H1 (cell line): Measurements from ENCODE around the gene TAPT1. TPM values are rescaled to one million over a fixed set of nuclear protein-coding genes. Genes with fewer than 3 reads are reported as not detected.

ENCODE experiments used
- ASH2L ChIP-seq: fragments of 200-600, 300-600 bp; sonication (generic); IDR thresholded peaks from one replicate; pipeline ENCODE4 v1.7.1; 2017; ENCODE audit warnings: low read length
- HDAC2 ChIP-seq, 2 experiments: fragments of 300-600 bp in 1 of 2; sonication (generic) in 1 of 2; IDR thresholded peaks; 2 replicates each; pipeline ENCODE4 v1.6.1; 2011 to 2012; ENCODE audit warnings: low read depth in 2 of 2, low read length in 2 of 2, mild to moderate bottlenecking in 2 of 2, moderate library complexity in 2 of 2, borderline replicate concordance in 1 of 2, inconsistent platforms in 1 of 2
- JUN ChIP-seq: IDR thresholded peaks from 2 replicates; pipeline ENCODE4 v1.6.1; 2011; ENCODE audit warnings: low read depth, mild to moderate bottlenecking, improper control_type of control experiment, low read length
- SUZ12 ChIP-seq: fragments of 200-600 bp; sonication (generic); IDR thresholded peaks from 2 replicates; pipeline ENCODE4 v1.6.1; 2012; ENCODE audit warnings: mild to moderate bottlenecking, inconsistent platforms, low read length, moderate library complexity, mixed read lengths
- TAF7 ChIP-seq: optimal IDR thresholded peaks from 2 replicates; pipeline ENCODE3; 2011; ENCODE audit warnings: low read depth, mild to moderate bottlenecking, inconsistent platforms, low read length, moderate library complexity, borderline replicate concordance
- polyA plus RNA-seq, 7 experiments: library from polyadenylated mRNA; depleted of rRNA in 3 of 7; stranded (reverse) in 5 of 7; unstranded in 2 of 7; fragments of >200 nt in 5 of 7; fragments of 200-250 nt in 2 of 7; gene quantifications; 1 replicate in 5 of 7; 2 replicates in 1 of 7; 4 replicates in 1 of 7; pipeline versions ENCODE4 v1.2.1 to v1.2.3, GENCODE V29; 2011 to 2013; ENCODE audit warnings: missing spikeins in 2 of 7, mixed read lengths in 2 of 7
- total RNA-seq: library from RNA; stranded (reverse); fragmentation: NEBNext Ultra II Directional; extraction: Animal tissue kit (Norgen Biotek cat#: 25700); gene quantifications from 2 replicates; pipeline ENCODE4 v1.2.1, GENCODE V29; 2021

The TAPT1 gene
- total and polyA plus RNA-seq, 2 of the 8 experiments (the other 6 are each of a cell fraction or from before 2014, with no cell fraction given): 4.2 to 15.3 TPM

DNA sequence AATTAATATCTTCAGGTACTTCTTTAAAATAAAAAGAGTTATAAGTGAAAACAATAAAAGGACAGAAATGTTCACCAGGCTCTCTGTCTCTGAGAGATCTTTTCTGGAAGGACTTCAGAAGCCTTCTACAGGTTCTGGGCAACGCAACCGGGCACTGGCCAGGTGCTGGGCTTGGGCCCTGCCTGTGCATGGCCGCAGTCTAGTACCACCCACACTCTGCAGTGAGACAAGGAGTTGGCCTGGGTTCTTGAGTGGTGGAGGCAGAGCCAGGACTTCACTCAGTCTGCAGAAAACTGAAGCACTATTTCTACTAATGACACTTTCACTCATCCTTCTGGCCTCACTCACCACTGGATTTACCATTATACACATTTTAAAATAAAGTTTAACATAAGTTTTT is 21.8 kb downstream of the TAPT1 start (continued):
- no peak for TF ChIP-seq TAF7
- no peak for TF ChIP-seq JUN
- no peak for TF ChIP-seq HDAC2 (IDR thresholded peaks at IDR 0.05; ENCODE audit: borderline replicate concordance in 1 of 2, low read depth in 2 of 2, low read length in 2 of 2)
- TF ChIP-seq ASH2L: no peak
- no peak for TF ChIP-seq SUZ12
- TF ChIP-seq, all 59 proteins: peak for 0
